SU-DHL-6 (cell line): ENCODE data around the gene PALLD.

Experiments
- EZH2phosphoT487 ChIP-seq: fragments of 200-600 bp; sonication (generic), shearing (Covaris generic); conservative IDR thresholded peaks from 2 replicates; pipeline ENCODE4 v1.6.1; 2018; ENCODE audit warnings: mild to moderate bottlenecking, antibody characterized with exemption, low read length, moderate library complexity, mixed read lengths
- TF ChIP-seq, protein P1 (sequence below): fragments of 200-600 bp; sonication (generic); IDR thresholded peaks from one replicate; pipeline ENCODE4 v1.5.1; 2017; ENCODE audit warnings: antibody characterized with exemption, mild to moderate bottlenecking, low read length, moderate library complexity; ENCODE audit not compliant: insufficient read depth, poor library complexity, severe bottlenecking

DNA sequence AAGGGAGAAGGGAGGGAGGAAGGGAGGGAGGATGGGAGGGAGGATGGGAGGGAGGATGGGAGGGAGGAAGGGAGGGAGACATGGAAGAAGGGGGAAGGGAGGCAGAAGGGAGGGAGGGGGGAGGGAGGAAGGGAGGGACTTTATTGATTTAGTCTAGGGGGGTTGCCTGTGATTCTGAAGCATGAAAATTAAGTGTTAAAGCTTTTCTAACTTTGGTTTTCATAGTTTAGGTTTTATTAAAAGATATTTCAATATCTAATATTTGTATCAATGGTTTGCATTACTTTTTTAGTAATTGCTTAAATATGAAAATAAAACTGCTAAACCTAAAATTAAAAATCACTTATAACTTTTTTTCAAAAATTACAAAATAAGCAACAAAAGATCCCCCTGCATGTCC is 2.4 kb downstream of the PALLD start:
- TF ChIP-seq, protein P1, sequence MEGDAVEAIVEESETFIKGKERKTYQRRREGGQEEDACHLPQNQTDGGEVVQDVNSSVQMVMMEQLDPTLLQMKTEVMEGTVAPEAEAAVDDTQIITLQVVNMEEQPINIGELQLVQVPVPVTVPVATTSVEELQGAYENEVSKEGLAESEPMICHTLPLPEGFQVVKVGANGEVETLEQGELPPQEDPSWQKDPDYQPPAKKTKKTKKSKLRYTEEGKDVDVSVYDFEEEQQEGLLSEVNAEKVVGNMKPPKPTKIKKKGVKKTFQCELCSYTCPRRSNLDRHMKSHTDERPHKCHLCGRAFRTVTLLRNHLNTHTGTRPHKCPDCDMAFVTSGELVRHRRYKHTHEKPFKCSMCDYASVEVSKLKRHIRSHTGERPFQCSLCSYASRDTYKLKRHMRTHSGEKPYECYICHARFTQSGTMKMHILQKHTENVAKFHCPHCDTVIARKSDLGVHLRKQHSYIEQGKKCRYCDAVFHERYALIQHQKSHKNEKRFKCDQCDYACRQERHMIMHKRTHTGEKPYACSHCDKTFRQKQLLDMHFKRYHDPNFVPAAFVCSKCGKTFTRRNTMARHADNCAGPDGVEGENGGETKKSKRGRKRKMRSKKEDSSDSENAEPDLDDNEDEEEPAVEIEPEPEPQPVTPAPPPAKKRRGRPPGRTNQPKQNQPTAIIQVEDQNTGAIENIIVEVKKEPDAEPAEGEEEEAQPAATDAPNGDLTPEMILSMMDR: no peak
- no peak for TF ChIP-seq EZH2phosphoT487
